ENCODE results near the gene PTPN7.

Gene PTPN7

GRCh38 chr1:202165942-202166843, 5.8 kb upstream of the PTPN7 start:
- DNase-seq, result no peak

GRCh38 chr1:202165267-202165941, 5.0 kb upstream of the PTPN7 start:
- no peak for DNase-seq

- DNase-seq, result peak in 1 of 2 donors; percentile 15
These were observed 4.1 kb upstream of the PTPN7 start for GRCh38 chr1:202164271-202165037.

- no peak for DNase-seq
These were observed 3.2 kb upstream of the PTPN7 start for GRCh38 chr1:202163281-202164270.

GRCh38 chr1:202162418-202163280, 2.2 kb upstream of the PTPN7 start:
- DNase-seq, result peak; percentile 54 to 77

GRCh38 chr1:202162047-202162417, 1.6 kb upstream of the PTPN7 start:
- DNase-seq, result peak in 1 of 2 donors; percentile 48

- peak in 1 of 2 donors; percentile 58 for DNase-seq
These were observed 997 bp upstream of the PTPN7 start for GRCh38 chr1:202161151-202162046.

GRCh38 chr1:202159534-202160371, 649 bp downstream of the PTPN7 start:
- peak in 1 of 2 donors; percentile 36 for DNase-seq

- DNase-seq, result no peak
These were observed 1.4 kb downstream of the PTPN7 start for GRCh38 chr1:202158810-202159533.

GRCh38 chr1:202157945-202158344, 2.5 kb downstream of the PTPN7 start:
- no peak for DNase-seq

- no peak for DNase-seq
These were observed 3.8 kb downstream of the PTPN7 start for GRCh38 chr1:202156590-202156989.

- DNase-seq, result peak; percentile 80 to 87
These were observed 4.9 kb downstream of the PTPN7 start for GRCh38 chr1:202155478-202156021.

- peak; percentile 51 to 64 for DNase-seq
These were observed 5.5 kb downstream of the PTPN7 start for GRCh38 chr1:202154766-202155477.

GRCh38 chr1:202154148-202154765, 6.1 kb downstream of the PTPN7 start:
- no peak for DNase-seq

- no peak for DNase-seq
These were observed 7.1 kb downstream of the PTPN7 start for GRCh38 chr1:202153284-202153683.

- no peak for DNase-seq
These were observed 8.0 kb downstream of the PTPN7 start for GRCh38 chr1:202152399-202152798.

GRCh38 chr1:202151045-202151444, 9.4 kb downstream of the PTPN7 start:
- DNase-seq, result no peak
